ENCODE data around the gene PHF2.

Gene PHF2

DNA sequence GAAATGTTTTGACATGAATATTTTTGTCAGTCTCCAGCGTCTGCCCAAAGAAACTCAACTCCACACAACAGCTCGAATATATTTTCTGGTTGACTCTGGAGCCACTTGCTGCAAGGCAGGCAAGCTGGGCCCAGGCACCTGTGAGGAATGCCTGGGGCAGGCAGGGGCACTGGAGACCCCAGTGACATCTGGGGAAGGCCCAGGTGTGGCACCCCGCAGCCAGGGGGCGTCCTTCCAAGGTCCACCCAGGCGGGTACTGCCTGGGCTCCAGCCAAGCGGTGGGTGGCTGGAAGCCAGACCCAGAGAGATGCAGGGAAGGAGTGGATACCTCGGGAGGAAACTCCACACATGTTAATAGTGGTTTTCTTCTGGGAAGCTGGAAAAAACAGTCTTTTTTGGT is 125.9 kb downstream of the PHF2 start:
- no peaks in the 10 kb centered on the region for H3F3A ChIP-seq (ENCODE audit: insufficient read depth)
- no peak overlapping the region for H2AFZ ChIP-seq (ENCODE audit: low read depth, low read length, severe bottlenecking)
- H3K79me2 ChIP-seq (ENCODE audit: insufficient read depth, low read length) = no peaks in the 10 kb centered on the region
- H3K4me3 ChIP-seq (ENCODE audit: insufficient read depth, low read length, poor library complexity, severe bottlenecking) = no peak overlapping the region
- no peak overlapping the region for H3K27ac ChIP-seq (ENCODE audit: low read depth, low read length)
- H3K36me3 ChIP-seq (ENCODE audit: low read length) = no peaks in the 10 kb centered on the region
- H3K9me2 ChIP-seq (replicated peaks; ENCODE audit: insufficient read depth, low read length) = no peaks in the 10 kb centered on the region
- H3K27me3 ChIP-seq (ENCODE audit: low read length) = no peaks in the 10 kb centered on the region
- no peak overlapping the region for H3K9ac ChIP-seq (ENCODE audit: low read length)
- TF ChIP-seq, protein P1, sequence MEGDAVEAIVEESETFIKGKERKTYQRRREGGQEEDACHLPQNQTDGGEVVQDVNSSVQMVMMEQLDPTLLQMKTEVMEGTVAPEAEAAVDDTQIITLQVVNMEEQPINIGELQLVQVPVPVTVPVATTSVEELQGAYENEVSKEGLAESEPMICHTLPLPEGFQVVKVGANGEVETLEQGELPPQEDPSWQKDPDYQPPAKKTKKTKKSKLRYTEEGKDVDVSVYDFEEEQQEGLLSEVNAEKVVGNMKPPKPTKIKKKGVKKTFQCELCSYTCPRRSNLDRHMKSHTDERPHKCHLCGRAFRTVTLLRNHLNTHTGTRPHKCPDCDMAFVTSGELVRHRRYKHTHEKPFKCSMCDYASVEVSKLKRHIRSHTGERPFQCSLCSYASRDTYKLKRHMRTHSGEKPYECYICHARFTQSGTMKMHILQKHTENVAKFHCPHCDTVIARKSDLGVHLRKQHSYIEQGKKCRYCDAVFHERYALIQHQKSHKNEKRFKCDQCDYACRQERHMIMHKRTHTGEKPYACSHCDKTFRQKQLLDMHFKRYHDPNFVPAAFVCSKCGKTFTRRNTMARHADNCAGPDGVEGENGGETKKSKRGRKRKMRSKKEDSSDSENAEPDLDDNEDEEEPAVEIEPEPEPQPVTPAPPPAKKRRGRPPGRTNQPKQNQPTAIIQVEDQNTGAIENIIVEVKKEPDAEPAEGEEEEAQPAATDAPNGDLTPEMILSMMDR (IDR thresholded peaks at IDR 0.05; ENCODE audit: insufficient read depth, low read length, poor library complexity, severe bottlenecking) = no peak
- no peak for TF ChIP-seq EZH2phosphoT487 (conservative IDR thresholded peaks at IDR 0.05; ENCODE audit: low read length)
- no peak overlapping the region for H3K4me2 ChIP-seq (ENCODE audit: low read depth, low read length, poor library complexity, severe bottlenecking)
- H3K9me3 ChIP-seq (ENCODE audit: insufficient read depth, low read length) = no peaks in the 10 kb centered on the region
- no peaks in the 10 kb centered on the region for H4K20me1 ChIP-seq (ENCODE audit: low read depth, low read length)

DNA sequence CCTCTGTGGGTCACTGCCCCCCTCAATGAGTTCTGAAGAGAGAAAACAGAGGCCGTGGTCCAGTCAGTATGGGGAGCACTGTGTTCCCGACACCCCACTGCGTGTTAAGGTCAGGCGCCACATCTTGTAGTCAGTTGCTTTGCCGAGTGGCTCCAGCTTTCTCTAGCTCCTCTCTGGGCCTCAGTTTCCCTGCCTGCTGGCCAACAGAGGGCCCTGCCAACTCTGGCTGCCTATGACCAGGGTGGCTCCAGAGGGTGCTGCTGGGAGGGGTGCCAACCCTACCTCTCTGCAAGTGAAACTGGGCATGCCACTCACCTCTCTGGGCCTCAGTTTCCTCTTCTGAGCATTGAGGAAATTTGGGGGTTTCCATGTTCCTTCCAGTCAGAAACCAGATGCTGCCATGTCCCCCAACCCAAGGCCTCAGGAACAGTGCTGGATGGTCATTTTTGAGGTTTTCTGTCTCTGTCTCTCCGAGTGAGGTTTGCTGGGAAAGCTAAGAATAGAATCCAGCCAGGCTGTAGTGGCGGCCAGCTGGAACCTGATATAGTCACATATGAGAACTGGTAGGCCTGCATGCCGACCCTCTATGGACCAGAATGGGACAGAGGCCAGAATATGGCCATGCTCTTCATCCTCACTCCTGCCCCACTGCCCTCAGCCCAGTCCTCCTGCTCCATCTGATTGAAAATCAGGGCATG is 132.1 kb downstream of the PHF2 start:
- H3K79me2 ChIP-seq (ENCODE audit: insufficient read depth, low read length) = no peaks in the 10 kb centered on the region
- no peak overlapping the region for H3K27ac ChIP-seq (ENCODE audit: low read depth, low read length)
- H3K9me2 ChIP-seq (replicated peaks; ENCODE audit: insufficient read depth, low read length) = no peaks in the 10 kb centered on the region
- no peaks in the 10 kb centered on the region for H3K9me3 ChIP-seq (ENCODE audit: insufficient read depth, low read length)
- no peaks in the 10 kb centered on the region for H4K20me1 ChIP-seq (ENCODE audit: low read depth, low read length)
- no peak overlapping the region for H2AFZ ChIP-seq (ENCODE audit: low read depth, low read length, severe bottlenecking)
- H3K4me2 ChIP-seq (ENCODE audit: low read depth, low read length, poor library complexity, severe bottlenecking) = no peak overlapping the region
- H3K4me3 ChIP-seq (ENCODE audit: insufficient read depth, low read length, poor library complexity, severe bottlenecking) = no peak overlapping the region
- H3K36me3 ChIP-seq (ENCODE audit: low read length) = no peaks in the 10 kb centered on the region
- H3K9ac ChIP-seq (ENCODE audit: low read length) = no peak overlapping the region
- no peaks in the 10 kb centered on the region for H3K27me3 ChIP-seq (ENCODE audit: low read length)
- no peak for TF ChIP-seq EZH2phosphoT487 (conservative IDR thresholded peaks at IDR 0.05; ENCODE audit: low read length)
- TF ChIP-seq, protein P1 (IDR thresholded peaks at IDR 0.05; ENCODE audit: insufficient read depth, low read length, poor library complexity, severe bottlenecking) = no peak
- no peaks in the 10 kb centered on the region for H3F3A ChIP-seq (ENCODE audit: insufficient read depth)

DNA sequence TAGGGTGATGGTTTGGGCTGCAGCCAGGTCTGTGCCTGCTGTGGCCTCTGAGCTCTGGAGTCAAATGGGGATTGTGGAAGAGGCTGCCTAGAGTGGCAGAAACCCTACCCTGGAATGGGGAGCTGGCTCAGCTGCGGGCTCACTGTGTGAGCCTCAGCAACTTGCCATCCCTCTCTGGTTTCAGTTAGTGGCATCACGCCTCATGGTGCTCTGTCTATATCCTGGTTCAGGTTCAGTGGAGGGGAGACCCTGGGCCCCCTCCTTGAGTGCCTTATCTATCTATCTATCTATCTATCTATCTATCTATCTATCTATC is 132.6 kb downstream of the PHF2 start:
- no peaks in the 10 kb centered on the region for H3K9me2 ChIP-seq (replicated peaks; ENCODE audit: insufficient read depth, low read length)
- H3F3A ChIP-seq (ENCODE audit: insufficient read depth) = no peaks in the 10 kb centered on the region
- H3K36me3 ChIP-seq (ENCODE audit: low read length) = no peaks in the 10 kb centered on the region
- H3K79me2 ChIP-seq (ENCODE audit: insufficient read depth, low read length) = no peaks in the 10 kb centered on the region
- H3K4me2 ChIP-seq (ENCODE audit: low read depth, low read length, poor library complexity, severe bottlenecking) = no peak overlapping the region
- H3K27me3 ChIP-seq (ENCODE audit: low read length) = no peaks in the 10 kb centered on the region
- H2AFZ ChIP-seq (ENCODE audit: low read depth, low read length, severe bottlenecking) = no peak overlapping the region
- no peaks in the 10 kb centered on the region for H3K9me3 ChIP-seq (ENCODE audit: insufficient read depth, low read length)
- H4K20me1 ChIP-seq (ENCODE audit: low read depth, low read length) = no peaks in the 10 kb centered on the region
- H3K27ac ChIP-seq (ENCODE audit: low read depth, low read length) = no peak overlapping the region
- H3K4me3 ChIP-seq (ENCODE audit: insufficient read depth, low read length, poor library complexity, severe bottlenecking) = no peak overlapping the region
- TF ChIP-seq, protein P1 (IDR thresholded peaks at IDR 0.05; ENCODE audit: insufficient read depth, low read length, poor library complexity, severe bottlenecking) = no peak
- no peak for TF ChIP-seq EZH2phosphoT487 (conservative IDR thresholded peaks at IDR 0.05; ENCODE audit: low read length)
- H3K9ac ChIP-seq (ENCODE audit: low read length) = no peak overlapping the region

All from SU-DHL-6 (cell line).